HG03064 (cell line): Measurements from ENCODE around the gene EN2.

Source experiments
- ATAC-seq: cut with Tn5 transposase; IDR thresholded peaks from one replicate; pipeline ENCODE4 v1.9.1; 2021; ENCODE audit warnings: low read depth; ENCODE audit not compliant: unreplicated experiment

The EN2 gene

GRCh38 chr7:155449869-155450557, 7.9 kb upstream of the EN2 start:
- ATAC-seq: no peak

GRCh38 chr7:155450558-155450969, 7.4 kb upstream of the EN2 start:
- ATAC-seq: no peak

GRCh38 chr7:155450970-155451801, 6.7 kb upstream of the EN2 start:
- ATAC-seq: no peak

- no peak for ATAC-seq
Observed at GRCh38 chr7:155451840-155452239, 6.1 kb upstream of the EN2 start.

- ATAC-seq: no peak
Observed at GRCh38 chr7:155452505-155453295, 5.2 kb upstream of the EN2 start.

- no peak for ATAC-seq
Observed at GRCh38 chr7:155453296-155454182, 4.4 kb upstream of the EN2 start.

- no peak for ATAC-seq
Observed at GRCh38 chr7:155454183-155455112, 3.5 kb upstream of the EN2 start.

GRCh38 chr7:155455132-155455693, 2.7 kb upstream of the EN2 start:
- no peak for ATAC-seq

- ATAC-seq: no peak
Observed at GRCh38 chr7:155455776-155456737, 1.9 kb upstream of the EN2 start.

- no peak for ATAC-seq
Observed at GRCh38 chr7:155456738-155457543, 988 bp upstream of the EN2 start.

- no peak for ATAC-seq
Observed at GRCh38 chr7:155457544-155458110, 302 bp upstream of the EN2 start.

- no peak for ATAC-seq
Observed at GRCh38 chr7:155458878-155459699, 1.2 kb downstream of the EN2 start.

- ATAC-seq: no peak
Observed at GRCh38 chr7:155459700-155460461, 2.0 kb downstream of the EN2 start.

- ATAC-seq: no peak
Observed at GRCh38 chr7:155460926-155461613, 3.1 kb downstream of the EN2 start.
